Epithelial cell of proximal tubule (primary cell): Measurements from ENCODE around the gene C7orf25. TPM values are rescaled to one million over a fixed set of nuclear protein-coding genes. Genes with fewer than 3 reads are reported as not detected.
"Not testable (repeated sequence)": the region's sequence is repeated elsewhere in the genome, so short reads cannot be mapped to it uniquely, and the experiment has no call there.

Source experiments
- DNase-seq: peaks from one replicate; pipeline ENCODE4 v3.0.0-alpha.2; 2011; ENCODE audit warnings: low read depth
- H3K4me3 ChIP-seq: 2 replicates; pipeline ENCODE4 v1.5.1; 2011; ENCODE audit warnings: low read depth, mild to moderate bottlenecking, low read length
- CTCF ChIP-seq: conservative IDR thresholded peaks from 2 replicates; pipeline ENCODE4 v1.5.1; 2012; ENCODE audit warnings: low read depth, mild to moderate bottlenecking, low read length
- total RNA-seq: library from RNA; depleted of rRNA; stranded (reverse); fragments of >200 nt; gene quantifications from 2 replicates; pipeline ENCODE4 v1.2.3, GENCODE V29; 2015

Gene C7orf25
- total RNA-seq, 1 donor from 2014 or later, result 4.8 TPM

- no peak for TF ChIP-seq CTCF
- no peak for DNase-seq
- no peak overlapping the region for H3K4me3 ChIP-seq
Measured at GRCh38 chr7:42902331-42902730, 9.5 kb downstream of the C7orf25 start.

GRCh38 chr7:42900842-42901241, 11.0 kb downstream of the C7orf25 start:
- no peak for TF ChIP-seq CTCF
- no peak overlapping the region for H3K4me3 ChIP-seq
- DNase-seq, result no peak

- DNase-seq, result no peak
- H3K4me3 ChIP-seq, result no peak overlapping the region
- TF ChIP-seq CTCF, result no peak
Measured at GRCh38 chr7:42893346-42894240, 18.3 kb downstream of the C7orf25 start.

GRCh38 chr7:42886893-42887505, 24.9 kb downstream of the C7orf25 start:
- DNase-seq, result no peak

GRCh38 chr7:42886129-42886528, 25.7 kb downstream of the C7orf25 start:
- peak; percentile 56 for TF ChIP-seq CTCF
- no peak overlapping the region for H3K4me3 ChIP-seq
- no peak for DNase-seq

More at GRCh38 chr7:42886893-42887505, 24.9 kb downstream of the C7orf25 start:
- TF ChIP-seq CTCF, result no peak
- H3K4me3 ChIP-seq, result no peak overlapping the region

- not testable (repeated sequence) for H3K4me3 ChIP-seq, DNase-seq
Measured at GRCh38 chr7:42885183-42885582, 26.7 kb downstream of the C7orf25 start.

- no peak for TF ChIP-seq CTCF
- peak; percentile 67 for DNase-seq
- H3K4me3 ChIP-seq, result no peak overlapping the region
Measured at GRCh38 chr7:42883950-42884349, 27.9 kb downstream of the C7orf25 start.
